NCI-H1930 (cell line): ENCODE results near the gene CTNNA3.
"Not testable (repeated sequence)": the region's sequence is repeated elsewhere in the genome, so short reads cannot be mapped to it uniquely, and the experiment has no call there.

ENCODE experiments used
- DNase-seq, 2 experiments: peaks; one replicate each; lab custom pipeline; 2025; lab: John Stamatoyannopoulos, UW

Gene CTNNA3

GRCh38 chr10:67696029-67696428, at the start of gene CTNNA3:
CTNNA3 (minus strand) TSS chr10:67696195.
- no peak for DNase-seq

GRCh38 chr10:67735430-67735829, 39.4 kb upstream of the CTNNA3 start:
- DNase-seq, result no peak

GRCh38 chr10:67733511-67733910, 37.5 kb upstream of the CTNNA3 start:
- DNase-seq, result no peak

- no peak for DNase-seq
These were observed 29.6 kb upstream of the CTNNA3 start for GRCh38 chr10:67725567-67725966.

GRCh38 chr10:67723601-67724000, 27.6 kb upstream of the CTNNA3 start:
- no peak for DNase-seq

GRCh38 chr10:67722113-67722512, 26.1 kb upstream of the CTNNA3 start:
- no peak for DNase-seq

- DNase-seq, result not testable (repeated sequence)
These were observed 20.5 kb upstream of the CTNNA3 start for GRCh38 chr10:67716455-67716854.

- no peak for DNase-seq
These were observed 9.9 kb upstream of the CTNNA3 start for GRCh38 chr10:67705921-67706320.

GRCh38 chr10:67699613-67700270, 3.7 kb upstream of the CTNNA3 start:
- not testable (repeated sequence) for DNase-seq

- no peak for DNase-seq
These were observed 2.2 kb upstream of the CTNNA3 start for GRCh38 chr10:67698164-67698563.

- no peak for DNase-seq
These were observed 1.7 kb upstream of the CTNNA3 start for GRCh38 chr10:67697724-67698131.

- no peak for DNase-seq
These were observed 684 bp upstream of the CTNNA3 start for GRCh38 chr10:67696679-67697078.

GRCh38 chr10:67695555-67695954, 440 bp downstream of the CTNNA3 start:
- no peak for DNase-seq

- DNase-seq, result not testable (repeated sequence)
These were observed 4.1 kb downstream of the CTNNA3 start for GRCh38 chr10:67691861-67692260.

GRCh38 chr10:67690540-67690939, 5.5 kb downstream of the CTNNA3 start:
- not testable (repeated sequence) for DNase-seq

GRCh38 chr10:67684140-67684539, 11.9 kb downstream of the CTNNA3 start:
- not testable (repeated sequence) for DNase-seq

GRCh38 chr10:67678335-67678974, 17.5 kb downstream of the CTNNA3 start:
- no peak for DNase-seq

- DNase-seq, result no peak
These were observed 19.7 kb downstream of the CTNNA3 start for GRCh38 chr10:67676208-67676825.

- DNase-seq, result no peak
These were observed 25.6 kb downstream of the CTNNA3 start for GRCh38 chr10:67670401-67670800.

- no peak for DNase-seq
These were observed 26.0 kb downstream of the CTNNA3 start for GRCh38 chr10:67669978-67670377.

- DNase-seq, result no peak
These were observed 27.5 kb downstream of the CTNNA3 start for GRCh38 chr10:67668448-67668847.

GRCh38 chr10:67667035-67667425, 29.0 kb downstream of the CTNNA3 start:
- no peak for DNase-seq

GRCh38 chr10:67666416-67667034, 29.5 kb downstream of the CTNNA3 start:
- no peak for DNase-seq
